ENCODE measurements around the gene CGREF1. TPM values are rescaled to one million over a fixed set of nuclear protein-coding genes. Genes with fewer than 3 reads are reported as not detected.
A peak's percentile ranks its signal among the peaks of the same experiment; 100 is the strongest.

The CGREF1 gene
- polyA plus RNA-seq, 1 of the 3 experiments (the other 2 are of a cell fraction) = 18.3 TPM

DNA sequence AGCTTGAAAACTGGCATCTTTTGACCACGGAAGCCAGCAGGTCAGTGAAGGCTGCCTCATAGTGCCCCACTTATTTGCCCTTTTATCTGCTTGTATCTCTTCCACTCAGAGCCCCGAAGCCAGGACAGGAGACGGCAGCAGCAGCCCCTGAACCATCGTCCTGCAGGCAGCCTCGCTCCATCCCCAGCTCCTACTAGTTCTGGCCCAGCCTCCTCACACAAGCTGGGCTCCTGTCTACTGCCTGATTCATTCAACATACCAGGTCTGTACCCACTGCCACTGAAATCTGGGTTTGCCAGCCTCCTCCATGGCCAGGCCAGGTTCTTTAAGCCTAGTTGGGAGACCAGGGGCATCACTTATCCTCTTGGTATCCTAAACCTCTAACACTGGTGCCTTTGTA is 51.5 kb downstream of the CGREF1 start (continued):
- TF ChIP-seq ZBTB33 (IDR thresholded peaks at IDR 0.05; ENCODE audit: borderline replicate concordance, low read depth) (no peak), RFX5 (IDR thresholded peaks at IDR 0.05; ENCODE audit: low read length) (no peak), SIN3A (IDR thresholded peaks at IDR 0.05; ENCODE audit: borderline replicate concordance, low read depth, low read length) (no peak), TCF12 (IDR thresholded peaks at IDR 0.05) (no peak), GATA2 (CRISPR knock-in tag; IDR thresholded peaks at IDR 0.05) (no peak), USF2 (IDR thresholded peaks at IDR 0.05; ENCODE audit: borderline replicate concordance, low read depth, low read length) (no peak), EZH2phosphoT487 (IDR thresholded peaks at IDR 0.05; ENCODE audit: borderline replicate concordance, low read depth) (no peak), REST (IDR thresholded peaks at IDR 0.05; ENCODE audit: low read depth, low read length) (no peak), ELF1 (IDR thresholded peaks at IDR 0.05) (no peak)

GRCh38 chr2:27065128-27065527 is 53.8 kb downstream of the CGREF1 start:
- Histone ChIP-seq H3F3A (replicated peaks; ENCODE audit: insufficient read depth) (peaks cover 23% of the 10 kb centered on the region), H3K4me3 (ENCODE audit: low read depth in 2 of 2, low read length in 1 of 2) (no peak overlapping the region), H3K9ac (no peak overlapping the region), H3K27ac (ENCODE audit: low read depth in 2 of 2, low read length in 1 of 2) (no peak overlapping the region), H3K36me3 (replicated peaks in 1 of 2; ENCODE audit: control insufficient read depth in 1 of 2, insufficient read depth in 2 of 2, low read length in 1 of 2) (peaks cover 47 to 51% of the 10 kb centered on the region in 2 experiments), H3K4me2 (no peak overlapping the region), H3K9me3 (no peaks in the 10 kb centered on the region), H3K9me2 (no peaks in the 10 kb centered on the region), H4K20me1 (ENCODE audit: insufficient read depth) (peaks cover 14% of the 10 kb centered on the region), H3K79me2 (ENCODE audit: insufficient read depth) (peaks cover 58% of the 10 kb centered on the region), H2AFZ (ENCODE audit: low read depth) (no peak overlapping the region), H3K27me3 (ENCODE audit: insufficient read depth) (no peaks in the 10 kb centered on the region), H3K4me1 (ENCODE audit: control insufficient read depth in 1 of 2, insufficient read depth in 2 of 2, low read depth in 1 of 2, low read length in 1 of 2) (peaks cover 12 to 25% of the 10 kb centered on the region in 2 experiments)
- no peak for DNase-seq
- ChIA-PET CTCF (interaction anchor here (1.1 to 18.5 kb wide), 4 partner anchors 12 to 104 kb away, joined by 3 to 227 read pairs (median 59); partner anchors contain the start of genes AGBL5, EMILIN1 and KHK), POLR2A (interaction anchor here (2.4 to 3.4 kb wide), 3 partner anchors 9 to 14 kb away, joined by 10 to 12 read pairs (median 11); partner anchors contain the start of gene AGBL5)
- TF ChIP-seq CHD2 (IDR thresholded peaks at IDR 0.05; ENCODE audit: low read length, partially characterized antibody) (no peak), POLR2AphosphoS5 (IDR thresholded peaks at IDR 0.05; ENCODE audit: low read depth, low read length) (0 out of 2 replicates have a peak, but pooled peaks have one; percentile 11), MXI1 (IDR thresholded peaks at IDR 0.05; ENCODE audit: low read depth, low read length) (no peak)
- 89% methylated on average over 3 of the region's 3 CpGs for WGBS (ENCODE audit: low lambda C conversion rate)

Data from SK-N-SH (cell line).